IMR-90 (cell line): ENCODE data around the gene PSD2.

Experiments
- BHLHE40 ChIP-seq: fragments of 150-350 bp; IDR thresholded peaks from 2 replicates; pipeline ENCODE4 v1.6.1; 2016; ENCODE audit warnings: mild to moderate bottlenecking, low read depth, low read length
- CEBPB ChIP-seq: IDR thresholded peaks from 2 replicates; pipeline ENCODE4 v1.6.1; 2012; ENCODE audit warnings: low read depth, low read length, improper control_type of control experiment
- CTCF ChIP-seq: conservative IDR thresholded peaks from 2 replicates; pipeline ENCODE4 v1.5.1; 2012; ENCODE audit warnings: mild to moderate bottlenecking, low read depth, low read length, improper control_type of control experiment
- MAFK ChIP-seq: IDR thresholded peaks from 2 replicates; pipeline ENCODE4 v1.6.1; 2012; ENCODE audit warnings: low read depth, low read length, improper control_type of control experiment
- MXI1 ChIP-seq: IDR thresholded peaks from 2 replicates; pipeline ENCODE4 v1.6.1; 2012; ENCODE audit warnings: low read depth, mild to moderate bottlenecking, low read length, moderate library complexity, borderline replicate concordance
- POLR2A ChIP-seq: IDR thresholded peaks from 2 replicates; pipeline ENCODE4 v1.6.1; 2012; ENCODE audit warnings: mild to moderate bottlenecking, low read depth, low read length
- USF2 ChIP-seq: fragments of 150-350 bp; IDR thresholded peaks from 2 replicates; pipeline ENCODE4 v1.6.1; 2017; ENCODE audit warnings: mild to moderate bottlenecking, antibody characterized with exemption, low read length, low read depth

GRCh38 chr5:139812323-139812722 lies 16.7 kb downstream of the PSD2 start:
- no peak for TF ChIP-seq MXI1
- no peak for TF ChIP-seq POLR2A
- TF ChIP-seq MAFK = no peak
- TF ChIP-seq CEBPB = no peak
- no peak for TF ChIP-seq CTCF
- TF ChIP-seq USF2 = no peak
- no peak for TF ChIP-seq BHLHE40
